HepG2 (cell line): Measurements from ENCODE around the gene CAPN15. TPM values are rescaled to one million over a fixed set of nuclear protein-coding genes. Genes with fewer than 3 reads are reported as not detected.

Experiments
- KAT8 ChIP-seq: IDR thresholded peaks from 2 replicates; pipeline ENCODE4 v1.6.1; 2016; ENCODE audit warnings: missing genetic modification reagents, missing compliant biosample characterization
- NFE2 ChIP-seq: sonication (generic); formaldehyde crosslinking; IDR thresholded peaks from 2 replicates; pipeline ENCODE4 v1.4.0; 2020; ENCODE audit warnings: missing genetic modification reagents
- ZNF256 ChIP-seq: sonication (generic); formaldehyde crosslinking; conservative IDR thresholded peaks from 2 replicates; pipeline ENCODE4 v1.4.0; 2020; ENCODE audit warnings: missing genetic modification reagents
- ZNF598 ChIP-seq: sonication (generic); formaldehyde crosslinking; IDR thresholded peaks from 2 replicates; pipeline ENCODE4 v1.5.1; 2020; ENCODE audit warnings: mild to moderate bottlenecking, missing genetic modification reagents, borderline replicate concordance
- ZNF839 ChIP-seq: sonication (generic); formaldehyde crosslinking; IDR thresholded peaks from 2 replicates; pipeline ENCODE4 v1.4.0; 2020; ENCODE audit warnings: missing genetic modification reagents, mild to moderate bottlenecking, borderline replicate concordance
- polyA plus RNA-seq, 8 experiments: library from polyadenylated mRNA; depleted of rRNA in 3 of 8; stranded (reverse) in 7 of 8; unstranded in 1 of 8; fragments of >200 nt; fragmentation: Illumina TruSeq in 4 of 8; extraction: Trizol in 4 of 8; gene quantifications; 2 replicates each; pipeline versions ENCODE4 v1.2.1 to v1.2.3, GENCODE V29; 2011 to 2016; ENCODE audit warnings: low read depth in 4 of 8, missing spikeins in 1 of 8, mixed read lengths in 1 of 8; ENCODE audit not compliant: insufficient read depth in 1 of 8
- total RNA-seq, 5 experiments: library from RNA; depleted of rRNA; stranded (reverse); fragments of >200 nt; fragmentation: Illumina TruSeq; extraction: Trizol; gene quantifications; 2 replicates each; pipeline ENCODE4 v1.2.3, GENCODE V29; 2016; ENCODE audit warnings: low read depth in 1 of 5
- TF ChIP-seq, protein P1 (sequence below): sonication (generic); formaldehyde crosslinking; IDR thresholded peaks from 2 replicates; pipeline ENCODE4 v1.4.0; 2020; ENCODE audit warnings: mild to moderate bottlenecking, missing genetic modification reagents, borderline replicate concordance
- TF ChIP-seq, protein P2 (sequence below): sonication (generic); formaldehyde crosslinking; IDR thresholded peaks from 2 replicates; pipeline ENCODE4 v1.4.0; 2020; ENCODE audit warnings: missing genetic modification reagents
- TF ChIP-seq, protein P3 (sequence below): sonication (generic); formaldehyde crosslinking; IDR thresholded peaks from 2 replicates; pipeline ENCODE4 v1.4.0; 2020; ENCODE audit warnings: mild to moderate bottlenecking, missing genetic modification reagents, borderline replicate concordance
- TF ChIP-seq, protein P4 (sequence below): sonication (generic); formaldehyde crosslinking; IDR thresholded peaks from 2 replicates; pipeline ENCODE4 v1.4.0; 2020; ENCODE audit warnings: missing genetic modification reagents

The CAPN15 gene
- total and polyA plus RNA-seq, 2 of the 13 experiments (the other 11 are each of a cell fraction or from before 2014, with no cell fraction given) = 14.9 to 24.5 TPM

DNA sequence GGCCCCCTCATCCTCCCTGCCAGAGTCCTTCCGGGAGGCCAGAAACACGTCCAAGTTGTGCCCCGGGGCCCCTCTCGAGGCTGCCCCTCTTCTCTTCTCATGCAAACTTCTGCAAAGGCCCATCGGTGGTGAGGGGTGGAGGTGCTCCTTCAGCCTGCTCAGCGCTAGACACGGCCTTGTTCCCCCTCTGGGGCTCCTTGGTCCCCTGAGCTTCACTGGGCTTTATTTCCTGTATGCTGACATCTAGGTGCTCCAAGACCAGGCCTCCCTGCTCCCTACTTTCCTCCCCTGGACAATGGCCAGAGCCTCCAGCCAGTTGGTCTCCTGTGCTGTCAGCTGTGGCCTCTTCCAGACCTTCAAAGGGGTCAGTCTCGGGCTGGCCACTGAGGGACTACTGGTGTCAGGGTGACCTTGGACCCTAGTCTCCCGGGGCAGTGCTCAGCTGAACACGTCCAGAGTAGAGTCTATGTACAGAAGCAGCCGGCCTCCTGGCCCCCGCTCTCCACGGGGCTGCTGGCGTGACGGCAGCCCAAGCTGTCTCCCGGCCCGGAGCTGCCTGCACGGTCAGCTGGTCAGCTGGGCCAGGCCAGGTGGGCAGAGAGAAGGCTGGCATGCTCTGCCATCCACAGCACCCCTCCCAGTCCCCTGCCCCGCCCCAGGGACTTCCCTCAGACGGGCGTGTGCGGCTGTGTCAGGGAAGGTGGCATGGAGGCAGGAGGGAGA, 30.9 kb downstream of the CAPN15 start (continued):
- TF ChIP-seq, protein P1, sequence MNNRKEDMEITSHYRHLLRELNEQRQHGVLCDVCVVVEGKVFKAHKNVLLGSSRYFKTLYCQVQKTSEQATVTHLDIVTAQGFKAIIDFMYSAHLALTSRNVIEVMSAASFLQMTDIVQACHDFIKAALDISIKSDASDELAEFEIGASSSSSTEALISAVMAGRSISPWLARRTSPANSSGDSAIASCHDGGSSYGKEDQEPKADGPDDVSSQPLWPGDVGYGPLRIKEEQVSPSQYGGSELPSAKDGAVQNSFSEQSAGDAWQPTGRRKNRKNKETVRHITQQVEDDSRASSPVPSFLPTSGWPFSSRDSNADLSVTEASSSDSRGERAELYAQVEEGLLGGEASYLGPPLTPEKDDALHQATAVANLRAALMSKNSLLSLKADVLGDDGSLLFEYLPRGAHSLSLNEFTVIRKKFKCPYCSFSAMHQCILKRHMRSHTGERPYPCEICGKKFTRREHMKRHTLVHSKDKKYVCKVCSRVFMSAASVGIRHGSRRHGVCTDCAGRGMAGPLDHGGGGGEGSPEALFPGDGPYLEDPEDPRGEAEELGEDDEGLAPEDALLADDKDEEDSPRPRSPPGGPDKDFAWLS = no peak
- peak; percentile 65; the same call in 1 of the 2 replicates for TF ChIP-seq KAT8 (CRISPR knock-in tag)
- no peak for TF ChIP-seq NFE2 (CRISPR knock-in tag)
- TF ChIP-seq ZNF839 = no peak
- peak; percentile 63; the same call in 1 of the 2 replicates for TF ChIP-seq ZNF598 (CRISPR knock-in tag)
- TF ChIP-seq, protein P2, sequence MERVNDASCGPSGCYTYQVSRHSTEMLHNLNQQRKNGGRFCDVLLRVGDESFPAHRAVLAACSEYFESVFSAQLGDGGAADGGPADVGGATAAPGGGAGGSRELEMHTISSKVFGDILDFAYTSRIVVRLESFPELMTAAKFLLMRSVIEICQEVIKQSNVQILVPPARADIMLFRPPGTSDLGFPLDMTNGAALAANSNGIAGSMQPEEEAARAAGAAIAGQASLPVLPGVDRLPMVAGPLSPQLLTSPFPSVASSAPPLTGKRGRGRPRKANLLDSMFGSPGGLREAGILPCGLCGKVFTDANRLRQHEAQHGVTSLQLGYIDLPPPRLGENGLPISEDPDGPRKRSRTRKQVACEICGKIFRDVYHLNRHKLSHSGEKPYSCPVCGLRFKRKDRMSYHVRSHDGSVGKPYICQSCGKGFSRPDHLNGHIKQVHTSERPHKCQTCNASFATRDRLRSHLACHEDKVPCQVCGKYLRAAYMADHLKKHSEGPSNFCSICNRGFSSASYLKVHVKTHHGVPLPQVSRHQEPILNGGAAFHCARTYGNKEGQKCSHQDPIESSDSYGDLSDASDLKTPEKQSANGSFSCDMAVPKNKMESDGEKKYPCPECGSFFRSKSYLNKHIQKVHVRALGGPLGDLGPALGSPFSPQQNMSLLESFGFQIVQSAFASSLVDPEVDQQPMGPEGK = peak; percentile 91
- TF ChIP-seq, protein P3, sequence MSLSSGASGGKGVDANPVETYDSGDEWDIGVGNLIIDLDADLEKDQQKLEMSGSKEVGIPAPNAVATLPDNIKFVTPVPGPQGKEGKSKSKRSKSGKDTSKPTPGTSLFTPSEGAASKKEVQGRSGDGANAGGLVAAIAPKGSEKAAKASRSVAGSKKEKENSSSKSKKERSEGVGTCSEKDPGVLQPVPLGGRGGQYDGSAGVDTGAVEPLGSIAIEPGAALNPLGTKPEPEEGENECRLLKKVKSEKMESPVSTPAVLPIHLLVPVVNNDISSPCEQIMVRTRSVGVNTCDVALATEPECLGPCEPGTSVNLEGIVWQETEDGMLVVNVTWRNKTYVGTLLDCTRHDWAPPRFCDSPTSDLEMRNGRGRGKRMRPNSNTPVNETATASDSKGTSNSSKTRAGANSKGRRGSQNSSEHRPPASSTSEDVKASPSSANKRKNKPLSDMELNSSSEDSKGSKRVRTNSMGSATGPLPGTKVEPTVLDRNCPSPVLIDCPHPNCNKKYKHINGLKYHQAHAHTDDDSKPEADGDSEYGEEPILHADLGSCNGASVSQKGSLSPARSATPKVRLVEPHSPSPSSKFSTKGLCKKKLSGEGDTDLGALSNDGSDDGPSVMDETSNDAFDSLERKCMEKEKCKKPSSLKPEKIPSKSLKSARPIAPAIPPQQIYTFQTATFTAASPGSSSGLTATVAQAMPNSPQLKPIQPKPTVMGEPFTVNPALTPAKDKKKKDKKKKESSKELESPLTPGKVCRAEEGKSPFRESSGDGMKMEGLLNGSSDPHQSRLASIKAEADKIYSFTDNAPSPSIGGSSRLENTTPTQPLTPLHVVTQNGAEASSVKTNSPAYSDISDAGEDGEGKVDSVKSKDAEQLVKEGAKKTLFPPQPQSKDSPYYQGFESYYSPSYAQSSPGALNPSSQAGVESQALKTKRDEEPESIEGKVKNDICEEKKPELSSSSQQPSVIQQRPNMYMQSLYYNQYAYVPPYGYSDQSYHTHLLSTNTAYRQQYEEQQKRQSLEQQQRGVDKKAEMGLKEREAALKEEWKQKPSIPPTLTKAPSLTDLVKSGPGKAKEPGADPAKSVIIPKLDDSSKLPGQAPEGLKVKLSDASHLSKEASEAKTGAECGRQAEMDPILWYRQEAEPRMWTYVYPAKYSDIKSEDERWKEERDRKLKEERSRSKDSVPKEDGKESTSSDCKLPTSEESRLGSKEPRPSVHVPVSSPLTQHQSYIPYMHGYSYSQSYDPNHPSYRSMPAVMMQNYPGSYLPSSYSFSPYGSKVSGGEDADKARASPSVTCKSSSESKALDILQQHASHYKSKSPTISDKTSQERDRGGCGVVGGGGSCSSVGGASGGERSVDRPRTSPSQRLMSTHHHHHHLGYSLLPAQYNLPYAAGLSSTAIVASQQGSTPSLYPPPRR = peak; percentile 90
- TF ChIP-seq, protein P4, sequence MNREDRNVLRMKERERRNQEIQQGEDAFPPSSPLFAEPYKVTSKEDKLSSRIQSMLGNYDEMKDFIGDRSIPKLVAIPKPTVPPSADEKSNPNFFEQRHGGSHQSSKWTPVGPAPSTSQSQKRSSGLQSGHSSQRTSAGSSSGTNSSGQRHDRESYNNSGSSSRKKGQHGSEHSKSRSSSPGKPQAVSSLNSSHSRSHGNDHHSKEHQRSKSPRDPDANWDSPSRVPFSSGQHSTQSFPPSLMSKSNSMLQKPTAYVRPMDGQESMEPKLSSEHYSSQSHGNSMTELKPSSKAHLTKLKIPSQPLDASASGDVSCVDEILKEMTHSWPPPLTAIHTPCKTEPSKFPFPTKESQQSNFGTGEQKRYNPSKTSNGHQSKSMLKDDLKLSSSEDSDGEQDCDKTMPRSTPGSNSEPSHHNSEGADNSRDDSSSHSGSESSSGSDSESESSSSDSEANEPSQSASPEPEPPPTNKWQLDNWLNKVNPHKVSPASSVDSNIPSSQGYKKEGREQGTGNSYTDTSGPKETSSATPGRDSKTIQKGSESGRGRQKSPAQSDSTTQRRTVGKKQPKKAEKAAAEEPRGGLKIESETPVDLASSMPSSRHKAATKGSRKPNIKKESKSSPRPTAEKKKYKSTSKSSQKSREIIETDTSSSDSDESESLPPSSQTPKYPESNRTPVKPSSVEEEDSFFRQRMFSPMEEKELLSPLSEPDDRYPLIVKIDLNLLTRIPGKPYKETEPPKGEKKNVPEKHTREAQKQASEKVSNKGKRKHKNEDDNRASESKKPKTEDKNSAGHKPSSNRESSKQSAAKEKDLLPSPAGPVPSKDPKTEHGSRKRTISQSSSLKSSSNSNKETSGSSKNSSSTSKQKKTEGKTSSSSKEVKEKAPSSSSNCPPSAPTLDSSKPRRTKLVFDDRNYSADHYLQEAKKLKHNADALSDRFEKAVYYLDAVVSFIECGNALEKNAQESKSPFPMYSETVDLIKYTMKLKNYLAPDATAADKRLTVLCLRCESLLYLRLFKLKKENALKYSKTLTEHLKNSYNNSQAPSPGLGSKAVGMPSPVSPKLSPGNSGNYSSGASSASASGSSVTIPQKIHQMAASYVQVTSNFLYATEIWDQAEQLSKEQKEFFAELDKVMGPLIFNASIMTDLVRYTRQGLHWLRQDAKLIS (CRISPR knock-in tag) = no peak
- TF ChIP-seq ZNF256 = no peak
